NCI-H748 (cell line): ENCODE data around the gene RPUSD3.
"Not testable (repeated sequence)": the region's sequence is repeated elsewhere in the genome, so short reads cannot be mapped to it uniquely, and the experiment has no call there.

Source experiments
- DNase-seq: peaks from one replicate; lab custom pipeline; 2025; ENCODE audit not compliant: unreplicated experiment; lab: John Stamatoyannopoulos, UW

RPUSD3 gene

DNA sequence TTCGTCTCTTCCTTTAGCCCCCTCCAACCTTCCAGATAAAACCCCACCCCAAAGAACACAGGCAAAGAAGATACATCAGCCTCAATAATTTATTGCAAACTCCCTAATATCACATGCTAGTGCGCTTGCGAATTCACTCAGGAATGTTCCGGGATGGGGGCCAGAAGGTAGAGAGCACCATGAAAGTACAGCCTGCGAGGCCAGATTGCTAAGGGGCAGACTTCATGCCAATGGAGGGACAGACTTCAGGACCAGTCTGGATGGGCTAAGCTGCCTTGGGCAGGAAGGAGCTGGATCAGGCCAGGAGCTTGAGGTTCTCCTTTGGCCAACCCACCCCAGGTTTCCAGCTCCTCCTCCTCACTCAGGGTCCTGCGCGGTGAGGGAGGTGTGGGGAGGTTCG lies 22.8 kb upstream of the RPUSD3 start:
- no peak for DNase-seq

- DNase-seq = not testable (repeated sequence)
Measured at GRCh38 chr3:9865125-9865637, 21.4 kb upstream of the RPUSD3 start.

DNA sequence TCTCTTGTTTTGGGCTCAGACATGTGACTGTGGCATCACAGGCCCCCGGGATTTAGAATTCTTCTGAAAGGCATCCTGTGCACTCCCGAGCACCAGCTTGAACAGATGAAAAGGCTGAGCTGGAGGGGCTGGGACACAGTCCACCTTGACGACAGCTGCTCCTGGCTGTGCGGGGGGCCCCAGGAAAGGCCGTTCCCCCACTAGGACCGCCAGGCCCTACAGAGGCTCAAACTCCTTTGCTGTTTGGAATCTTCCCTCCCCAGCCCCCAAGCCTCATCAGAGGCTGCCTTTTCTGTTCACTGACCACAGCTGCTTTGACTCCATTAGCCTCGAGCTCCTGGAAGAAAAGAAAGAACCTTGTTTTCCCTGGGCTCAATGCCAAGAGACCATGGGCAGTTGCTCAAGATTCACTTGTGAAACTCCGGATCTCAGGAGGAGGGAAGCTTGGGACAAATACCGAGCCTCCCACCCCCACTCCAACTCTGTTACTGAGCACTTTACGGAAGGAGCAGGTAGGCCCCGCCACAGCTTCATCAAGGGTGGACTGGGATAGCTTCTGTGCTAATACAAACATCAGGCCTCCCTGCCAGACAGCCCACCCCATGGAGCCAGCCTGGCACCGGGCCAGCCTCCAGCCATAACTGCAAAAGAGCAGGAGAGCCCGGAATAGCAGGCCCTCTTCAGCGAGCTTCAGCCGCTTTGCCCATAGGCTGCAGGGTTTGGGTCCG lies 20.6 kb upstream of the RPUSD3 start:
- DNase-seq = peak; percentile 63

DNA sequence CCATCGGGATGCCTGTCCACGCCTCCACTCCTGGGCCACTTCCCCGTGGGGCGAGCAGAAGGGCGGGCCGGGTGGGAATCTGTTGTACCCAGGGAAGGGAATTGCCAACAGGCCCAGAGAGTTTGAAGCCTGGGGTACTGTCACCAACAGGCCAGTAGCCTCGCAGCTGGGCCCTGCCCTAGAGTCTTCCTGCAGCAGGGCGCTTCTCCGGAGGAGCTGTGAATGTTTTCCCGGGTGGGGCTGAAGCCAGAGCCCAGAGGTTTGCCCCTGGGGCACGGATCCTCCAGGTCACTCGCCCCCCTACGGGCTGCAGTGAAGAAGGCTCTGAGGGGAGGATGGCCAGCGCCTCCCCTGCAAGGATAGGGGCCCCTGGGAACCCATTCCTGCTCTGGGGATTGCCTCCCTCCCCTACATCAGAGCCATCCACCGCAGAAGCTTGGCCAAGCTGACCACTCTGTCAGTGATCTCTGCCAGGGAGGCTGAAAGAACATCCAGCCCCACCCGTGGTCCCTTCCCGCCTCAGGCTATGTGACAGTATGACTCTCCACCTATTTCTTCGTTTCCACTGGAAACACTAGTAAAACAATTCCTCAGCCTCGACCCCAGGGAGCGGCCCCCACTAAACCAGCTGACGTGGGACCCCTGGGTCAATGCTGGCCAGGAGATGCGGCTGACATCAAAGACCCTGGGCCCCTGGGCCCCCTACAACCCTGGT lies 19.4 kb upstream of the RPUSD3 start:
- no peak for DNase-seq

GRCh38 chr3:9862391-9863057 lies 18.7 kb upstream of the RPUSD3 start:
- DNase-seq = no peak

GRCh38 chr3:9861626-9862130 lies 17.9 kb upstream of the RPUSD3 start:
- DNase-seq = no peak

- no peak for DNase-seq
Measured at GRCh38 chr3:9861201-9861600, 17.4 kb upstream of the RPUSD3 start.

DNA sequence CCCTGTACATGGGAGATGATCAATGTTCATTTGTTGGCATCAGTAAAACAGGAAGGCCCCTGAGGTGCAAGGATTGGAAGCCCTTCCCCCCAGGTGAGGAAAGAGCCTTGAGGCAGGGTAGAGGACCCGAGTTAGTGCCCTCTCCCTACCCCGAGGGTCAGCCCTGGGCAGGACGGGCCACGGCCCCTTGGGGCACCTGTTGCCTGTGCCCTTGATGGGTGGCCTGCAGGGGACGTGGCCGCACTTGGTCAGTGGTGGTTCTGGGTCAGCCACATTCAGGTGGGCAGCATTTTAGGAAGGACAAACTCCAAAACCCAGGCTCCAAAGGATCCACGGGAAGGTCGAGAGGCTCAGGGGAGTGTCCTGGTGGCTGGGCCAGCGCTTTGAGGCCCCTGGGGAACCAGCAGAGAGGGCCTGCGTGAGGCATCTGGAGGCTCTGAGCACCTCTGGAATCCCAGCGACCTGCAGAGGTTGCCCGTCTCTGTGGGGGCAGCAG lies 15.8 kb upstream of the RPUSD3 start:
- no peak for DNase-seq

DNA sequence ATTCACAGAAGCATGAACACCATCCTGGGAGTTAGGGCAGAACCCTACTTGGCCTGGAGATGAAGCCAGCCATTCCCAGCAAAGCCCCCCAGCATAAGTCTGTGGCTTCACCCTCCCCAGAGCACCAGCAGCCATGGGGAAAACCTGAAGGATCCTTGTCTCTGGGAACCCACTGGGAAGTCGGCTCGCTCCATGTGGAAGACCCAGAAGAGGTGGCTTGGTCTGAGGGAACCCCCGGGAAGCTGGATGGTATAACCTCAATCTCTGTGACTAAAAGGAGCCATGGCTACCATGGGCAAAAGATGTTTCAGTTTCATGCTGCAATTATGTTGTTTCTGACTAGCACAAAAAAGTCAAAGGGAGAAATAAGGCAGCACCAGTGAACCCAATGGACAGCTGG lies 11.8 kb upstream of the RPUSD3 start:
- no peak for DNase-seq

DNA sequence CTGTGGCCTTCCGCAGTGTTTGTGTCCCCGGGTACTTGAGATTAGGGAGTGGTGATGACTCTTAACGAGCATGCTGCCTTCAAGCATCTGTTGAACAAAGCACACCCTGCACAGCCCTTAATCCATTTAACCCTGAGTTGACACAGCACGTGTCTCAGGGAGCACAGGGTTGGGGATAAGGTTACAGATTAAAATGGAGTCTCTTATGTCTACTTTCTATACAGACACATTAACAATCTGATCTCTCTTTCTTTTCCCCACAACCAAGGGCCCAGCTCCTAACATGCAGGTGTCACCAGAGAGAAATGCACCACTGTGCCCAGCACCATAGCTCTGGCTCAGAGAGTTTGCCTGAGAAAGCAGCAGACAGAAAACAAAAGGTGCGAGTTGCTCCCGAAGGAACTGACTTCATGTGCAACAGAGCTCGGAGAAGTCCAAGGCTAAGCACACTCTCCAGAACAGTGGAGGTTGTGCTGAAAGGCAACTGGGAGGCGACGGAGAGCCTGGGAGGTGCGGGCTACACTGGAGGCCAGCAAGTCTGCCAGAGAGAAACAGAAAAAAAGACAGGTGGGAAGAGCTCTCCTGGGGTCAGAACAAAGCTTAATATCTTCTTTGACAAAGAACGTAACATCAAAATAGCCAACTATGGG lies 10.6 kb upstream of the RPUSD3 start:
- peak; percentile 29 for DNase-seq

- no peak for DNase-seq
Measured at GRCh38 chr3:9852528-9852927, 8.7 kb upstream of the RPUSD3 start.

- DNase-seq = not testable (repeated sequence)
Measured at GRCh38 chr3:9851926-9852325, 8.1 kb upstream of the RPUSD3 start.

DNA sequence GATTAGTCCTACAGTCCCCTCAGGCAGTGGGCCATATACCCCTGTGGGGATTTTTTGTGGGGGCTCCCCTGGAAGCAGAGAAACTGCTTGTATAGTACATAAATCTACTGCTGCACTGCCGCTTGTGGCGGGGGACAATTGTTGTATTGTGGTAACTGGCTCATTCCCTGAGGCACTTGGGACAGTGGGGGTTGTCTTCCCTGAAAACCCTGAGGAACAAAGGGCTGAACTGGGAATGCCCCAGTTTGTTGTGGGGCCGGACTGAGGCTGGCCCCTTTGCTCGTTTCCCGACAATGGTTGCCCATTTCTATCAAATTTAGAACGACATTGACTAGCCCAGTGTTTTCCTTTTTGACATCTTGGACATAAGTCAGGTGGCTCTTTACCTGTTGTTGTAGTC lies 7.6 kb upstream of the RPUSD3 start:
- DNase-seq = not testable (repeated sequence)

- DNase-seq = peak; percentile 4
Measured at GRCh38 chr3:9848860-9849259, 5.1 kb upstream of the RPUSD3 start.

DNA sequence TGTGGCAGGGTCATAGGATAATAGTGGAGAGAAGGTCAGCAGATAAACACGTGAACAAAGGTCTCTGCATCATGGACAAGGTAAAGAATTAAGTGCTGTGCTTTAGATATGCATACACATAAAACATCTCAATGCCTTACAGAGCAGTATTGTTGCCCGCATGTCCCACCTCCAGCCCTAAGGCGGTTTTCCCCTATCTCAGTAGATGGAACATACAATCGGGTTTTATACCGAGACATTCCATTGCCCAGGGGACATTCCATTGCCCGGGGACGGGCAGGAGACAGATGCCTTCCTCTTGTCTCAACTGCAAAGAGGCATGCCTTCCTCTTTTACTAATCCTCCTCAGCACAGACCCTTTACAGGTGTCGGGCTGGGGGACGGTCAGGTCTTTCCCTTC lies 4.1 kb upstream of the RPUSD3 start:
- DNase-seq = not testable (repeated sequence)

DNA sequence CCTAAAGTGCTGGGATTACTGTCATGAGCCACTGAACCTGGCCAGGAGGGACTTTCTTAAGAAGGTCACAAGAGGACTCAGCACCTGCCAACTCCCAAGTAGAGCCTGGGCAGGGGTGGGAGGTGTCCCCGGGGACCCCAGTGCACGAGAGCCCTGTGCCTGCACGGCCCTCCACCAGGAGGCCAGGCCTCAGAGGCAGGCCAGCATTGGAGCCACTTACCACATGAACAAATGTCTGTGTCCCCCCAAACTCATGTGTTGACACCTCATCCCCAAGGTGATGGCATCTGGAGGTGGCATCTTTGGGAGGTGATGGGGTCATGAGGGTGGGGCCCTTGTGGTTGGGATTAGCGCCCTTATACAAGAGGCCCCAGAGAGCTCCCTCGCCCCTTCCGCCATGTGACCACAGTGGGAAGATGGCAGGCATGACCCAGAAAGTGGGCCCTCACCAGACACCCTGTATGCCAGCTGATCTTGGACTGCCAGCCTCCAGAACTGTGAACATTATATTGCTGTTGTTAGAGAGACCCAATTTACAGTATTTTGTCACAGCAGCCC lies 3.2 kb upstream of the RPUSD3 start:
- DNase-seq = no peak

DNA sequence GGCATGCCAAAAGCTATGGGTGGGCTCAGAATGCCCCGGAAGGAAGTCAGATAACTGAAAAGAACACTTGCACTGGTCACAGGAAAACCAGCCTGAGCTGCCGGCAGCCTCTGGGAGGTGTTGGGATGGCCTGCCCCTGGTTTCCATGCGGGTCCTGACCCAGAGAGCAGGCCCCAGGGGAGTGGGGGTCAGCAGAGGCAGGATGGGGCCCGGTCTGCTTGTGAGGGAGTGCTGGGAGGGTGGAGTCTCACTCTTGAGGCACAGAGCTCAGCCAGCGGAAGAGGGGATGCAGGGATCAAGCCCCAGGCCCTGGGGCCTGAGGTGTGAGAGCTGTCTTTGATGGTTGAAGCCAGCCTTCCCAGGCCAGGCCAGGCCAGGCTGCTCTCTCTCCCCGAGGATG lies 2.4 kb upstream of the RPUSD3 start:
- DNase-seq = no peak

GRCh38 chr3:9841015-9841414 lies 2.8 kb downstream of the RPUSD3 start:
- DNase-seq = no peak

DNA sequence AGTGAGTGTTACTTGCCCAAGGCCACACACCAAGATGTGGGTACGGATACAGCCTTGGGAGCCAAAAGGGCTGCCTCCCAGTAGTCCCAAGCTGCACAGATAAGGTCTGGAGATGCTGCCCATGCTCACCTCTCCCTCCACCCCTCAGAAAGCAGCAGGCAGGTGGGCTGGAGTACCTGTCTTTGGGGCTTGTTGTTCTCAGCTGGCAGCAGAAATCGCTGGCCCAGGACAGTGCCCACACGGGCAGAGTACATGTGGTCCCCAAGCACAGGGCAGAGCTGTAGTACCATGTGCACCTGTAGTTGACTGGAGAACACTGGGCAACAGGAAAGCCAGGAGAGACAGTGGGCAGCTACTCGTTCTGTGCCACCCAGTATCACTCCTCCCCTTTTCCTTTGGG lies 5.0 kb downstream of the RPUSD3 start:
- DNase-seq = no peak

- DNase-seq = no peak
Measured at GRCh38 chr3:9837701-9838582, 5.9 kb downstream of the RPUSD3 start.
